ENCODE data around the gene NANP.
A peak's percentile ranks its signal among the peaks of the same experiment; 100 is the strongest.
"Not testable (repeated sequence)": the region's sequence is repeated elsewhere in the genome, so short reads cannot be mapped to it uniquely, and the experiment has no call there.

NANP gene

GRCh38 chr20:25623736-25624499 is at the start of gene NANP:
Gene NANP, minus strand, starts transcription at chr20:25624014. Its CDS starts 66 bp downstream, at chr20:25623948.
- peak; percentile 96 for DNase-seq

GRCh38 chr20:25672659-25673235 is 48.9 kb upstream of the NANP start:
- DNase-seq: no peak

- no peak for DNase-seq
These were observed 46.1 kb upstream of the NANP start for GRCh38 chr20:25669826-25670422.

- DNase-seq: no peak
These were observed 44.6 kb upstream of the NANP start for GRCh38 chr20:25668446-25668845.

GRCh38 chr20:25659999-25660398 is 36.2 kb upstream of the NANP start:
- DNase-seq: no peak

- no peak for DNase-seq
These were observed 30.7 kb upstream of the NANP start for GRCh38 chr20:25654487-25654886.

- not testable (repeated sequence) for DNase-seq
These were observed 29.1 kb upstream of the NANP start for GRCh38 chr20:25652866-25653265.

- DNase-seq: no peak
These were observed 21.0 kb upstream of the NANP start for GRCh38 chr20:25644814-25645213.

- DNase-seq: peak; percentile 12
These were observed 19.9 kb upstream of the NANP start for GRCh38 chr20:25643716-25644115.

GRCh38 chr20:25637247-25637646 is 13.4 kb upstream of the NANP start:
- no peak for DNase-seq

- no peak for DNase-seq
These were observed 9.4 kb upstream of the NANP start for GRCh38 chr20:25632940-25633790.

GRCh38 chr20:25630615-25631014 is 6.8 kb upstream of the NANP start:
- DNase-seq: not testable (repeated sequence)

- DNase-seq: no peak
These were observed 6.1 kb upstream of the NANP start for GRCh38 chr20:25629816-25630499.

GRCh38 chr20:25626779-25627178 is 3.0 kb upstream of the NANP start:
- DNase-seq: no peak

- no peak for DNase-seq
These were observed 706 bp upstream of the NANP start for GRCh38 chr20:25624500-25624939.

- DNase-seq: peak; percentile 60
These were observed 534 bp downstream of the NANP start for GRCh38 chr20:25623225-25623735.

GRCh38 chr20:25622450-25623224 is 1.2 kb downstream of the NANP start:
- DNase-seq: no peak

GRCh38 chr20:25622049-25622448 is 1.8 kb downstream of the NANP start:
- no peak for DNase-seq

- no peak for DNase-seq
These were observed 4.3 kb downstream of the NANP start for GRCh38 chr20:25619514-25619913.

- DNase-seq: no peak
These were observed 15.0 kb downstream of the NANP start for GRCh38 chr20:25608774-25609173.

- no peak for DNase-seq
These were observed 17.6 kb downstream of the NANP start for GRCh38 chr20:25606094-25606695.
